Ovary (tissue), 3 donors: Measurements from ENCODE around the gene SLC9A3.

Source experiments
- POLR2A ChIP-seq: fragments of 450-650 bp; IDR thresholded peaks from one replicate; pipeline ENCODE4 v1.6.1; 2017; ENCODE audit warnings: antibody characterized with exemption, mild to moderate bottlenecking, moderate library complexity
- TF ChIP-seq, protein P1 (sequence below), 3 donors: fragments of 450-650 bp in 2 of 3; fragments of 200-600 bp in 1 of 3; IDR thresholded peaks; one replicate each; pipeline versions ENCODE4 v1.5.1 to v1.8.0; 2016 to 2022; ENCODE audit warnings: antibody characterized with exemption in 3 of 3, mild to moderate bottlenecking in 1 of 3
- donor health status: DM: no; HTN: no; CAD: no.

DNA sequence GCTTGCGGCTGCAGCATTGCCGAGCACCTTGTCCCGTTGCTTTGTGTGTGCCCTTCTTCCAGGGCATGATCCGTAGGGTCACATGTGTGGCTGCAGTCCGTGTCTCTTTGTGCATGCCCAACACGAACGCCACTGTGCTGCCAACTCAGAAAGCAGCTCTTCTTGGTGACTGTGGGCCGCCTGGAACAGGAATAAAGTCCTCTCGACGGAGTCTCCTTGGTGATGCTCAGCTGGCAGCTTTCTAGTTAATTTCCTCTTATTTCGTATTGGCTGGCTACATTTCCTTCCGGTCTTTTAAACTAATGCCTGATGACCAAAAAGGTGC is 75.5 kb downstream of the SLC9A3 start:
- TF ChIP-seq, protein P1, sequence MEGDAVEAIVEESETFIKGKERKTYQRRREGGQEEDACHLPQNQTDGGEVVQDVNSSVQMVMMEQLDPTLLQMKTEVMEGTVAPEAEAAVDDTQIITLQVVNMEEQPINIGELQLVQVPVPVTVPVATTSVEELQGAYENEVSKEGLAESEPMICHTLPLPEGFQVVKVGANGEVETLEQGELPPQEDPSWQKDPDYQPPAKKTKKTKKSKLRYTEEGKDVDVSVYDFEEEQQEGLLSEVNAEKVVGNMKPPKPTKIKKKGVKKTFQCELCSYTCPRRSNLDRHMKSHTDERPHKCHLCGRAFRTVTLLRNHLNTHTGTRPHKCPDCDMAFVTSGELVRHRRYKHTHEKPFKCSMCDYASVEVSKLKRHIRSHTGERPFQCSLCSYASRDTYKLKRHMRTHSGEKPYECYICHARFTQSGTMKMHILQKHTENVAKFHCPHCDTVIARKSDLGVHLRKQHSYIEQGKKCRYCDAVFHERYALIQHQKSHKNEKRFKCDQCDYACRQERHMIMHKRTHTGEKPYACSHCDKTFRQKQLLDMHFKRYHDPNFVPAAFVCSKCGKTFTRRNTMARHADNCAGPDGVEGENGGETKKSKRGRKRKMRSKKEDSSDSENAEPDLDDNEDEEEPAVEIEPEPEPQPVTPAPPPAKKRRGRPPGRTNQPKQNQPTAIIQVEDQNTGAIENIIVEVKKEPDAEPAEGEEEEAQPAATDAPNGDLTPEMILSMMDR (IDR thresholded peaks at IDR 0.05): no peak
- no peak for TF ChIP-seq POLR2A
